NCI-H526 treated with DMSO at 0.1 percent for 48 hours (cell line): ENCODE measurements around the gene PABPN1L.

ENCODE experiments used
- DNase-seq: peaks from one replicate; lab custom pipeline; 2025; lab: John Stamatoyannopoulos, UW

PABPN1L gene

DNA sequence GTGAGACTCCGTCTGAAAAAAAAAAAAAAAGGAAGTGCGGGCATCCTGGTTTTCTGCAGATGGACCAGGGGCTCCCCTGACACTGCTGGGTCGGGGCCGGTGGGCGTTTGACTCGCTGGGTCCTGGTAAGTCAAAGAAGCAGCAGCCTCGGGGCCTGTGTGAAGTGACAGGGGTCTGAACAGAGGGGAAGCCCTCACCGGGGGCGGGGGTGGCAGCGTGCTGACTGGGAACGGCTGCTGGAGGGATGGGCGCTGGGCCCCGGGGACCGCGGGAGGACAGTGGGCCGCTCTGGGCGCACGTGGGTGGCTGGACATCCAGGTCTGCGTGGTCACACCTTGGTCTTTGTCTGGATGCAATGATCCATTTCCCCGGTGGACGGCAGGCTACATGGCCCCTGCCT is 17.9 kb downstream of the PABPN1L start:
- no peak for DNase-seq

DNA sequence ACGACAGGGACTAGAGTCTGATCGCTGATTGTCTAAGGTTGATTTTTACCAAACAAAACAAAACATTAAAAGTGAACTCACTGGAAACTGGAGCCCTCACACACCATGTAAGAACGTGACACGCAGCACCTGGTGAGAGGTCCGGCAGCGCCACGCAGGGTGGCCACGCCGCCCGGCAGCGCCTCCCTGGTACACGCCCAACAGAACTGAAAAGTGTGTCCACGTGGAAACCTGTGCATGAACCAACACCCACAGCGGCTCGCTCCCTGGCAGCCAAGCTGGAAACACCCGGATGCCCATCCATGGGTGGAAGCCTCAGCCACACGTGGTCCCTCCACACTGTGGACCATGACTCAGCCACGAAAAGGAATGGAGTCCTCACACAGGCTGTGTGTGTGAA is 18.8 kb downstream of the PABPN1L start:
- no peak for DNase-seq

DNA sequence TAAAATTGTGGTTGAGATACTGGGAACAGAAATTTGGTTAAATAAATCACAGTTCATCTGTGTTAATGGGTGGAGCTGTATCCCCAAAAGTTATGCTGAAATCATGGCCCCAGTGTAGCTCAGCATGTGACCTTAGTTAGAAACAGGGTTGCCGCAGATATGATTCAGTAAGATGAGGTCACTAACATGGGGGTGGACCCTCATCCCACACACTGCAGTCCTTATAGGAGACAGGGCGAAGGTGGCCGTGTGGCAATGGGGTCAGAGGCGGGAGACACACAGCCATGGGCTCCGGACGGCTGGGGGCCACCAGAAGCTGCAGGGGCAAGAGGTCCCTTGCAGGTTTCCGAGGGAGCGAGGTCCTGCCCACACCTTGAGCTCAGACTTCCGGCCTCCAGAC is 20.4 kb downstream of the PABPN1L start:
- DNase-seq = no peak

DNA sequence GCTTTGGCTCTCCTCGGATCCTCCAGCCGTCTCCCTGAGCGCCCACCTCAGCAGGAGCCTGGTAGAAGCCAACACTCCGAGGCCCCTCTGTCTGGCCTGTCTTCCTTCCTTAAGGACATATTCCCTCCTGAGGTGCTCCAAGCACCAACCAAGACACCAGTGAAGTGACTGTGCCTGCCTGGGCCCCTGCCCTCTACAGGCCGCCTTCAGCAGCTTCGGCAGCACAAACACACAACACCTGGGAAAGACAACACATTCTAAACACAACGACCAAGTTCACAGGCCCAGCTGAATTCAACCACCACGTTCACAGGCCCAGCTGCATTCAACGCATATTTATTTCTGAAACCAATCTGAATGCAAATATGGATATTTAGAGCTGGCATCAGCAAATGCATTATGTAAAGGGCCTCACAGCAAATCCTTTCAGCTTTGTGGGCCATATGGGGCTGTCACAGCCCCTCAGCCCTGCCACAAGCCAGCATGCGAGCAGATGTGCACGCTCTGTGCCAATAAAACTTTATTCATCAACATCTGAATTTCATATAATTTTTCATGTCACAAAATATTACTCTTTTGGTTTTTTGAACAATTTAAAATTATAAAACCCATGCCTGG is 21.9 kb downstream of the PABPN1L start:
- no peak for DNase-seq

DNA sequence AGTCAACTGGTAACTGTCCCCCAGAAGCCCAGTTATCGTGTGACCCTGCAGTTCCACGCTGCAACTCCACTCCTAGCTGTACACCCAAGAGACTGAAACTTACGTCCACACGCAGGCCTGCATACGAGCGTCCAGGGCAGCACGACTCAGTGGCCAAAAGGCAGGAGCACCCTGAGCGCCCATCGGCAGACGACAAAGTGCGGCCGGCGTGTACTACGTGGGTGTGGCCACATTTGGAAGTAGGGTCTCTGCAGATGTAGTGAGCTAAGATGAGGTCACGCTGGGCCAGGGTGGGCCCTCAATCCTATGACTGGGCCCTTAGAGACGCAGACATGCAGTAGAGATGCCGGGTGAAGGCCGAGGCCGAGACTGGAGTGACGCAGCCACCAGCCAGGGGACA is 23.2 kb downstream of the PABPN1L start:
- DNase-seq = no peak

DNA sequence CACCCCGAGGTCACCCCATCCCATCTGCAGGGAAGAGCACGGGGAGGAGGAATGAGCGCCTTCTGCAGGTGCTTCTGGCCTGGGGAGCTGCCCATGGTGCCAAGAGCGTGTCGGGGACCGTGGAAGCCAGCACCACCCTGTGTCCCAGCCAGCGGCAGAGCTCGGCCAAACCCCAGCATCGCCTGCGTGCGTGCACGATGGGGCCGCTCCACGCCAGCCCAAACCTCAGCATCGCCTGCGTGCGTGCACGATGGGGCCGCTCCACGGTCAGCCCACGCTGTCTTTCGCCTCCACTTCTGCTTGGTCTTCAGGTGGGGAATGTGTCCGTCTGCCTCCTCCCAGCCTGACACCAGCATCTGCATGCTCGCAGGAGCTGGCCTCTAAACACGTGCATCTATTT is 23.7 kb downstream of the PABPN1L start:
- no peak for DNase-seq

DNA sequence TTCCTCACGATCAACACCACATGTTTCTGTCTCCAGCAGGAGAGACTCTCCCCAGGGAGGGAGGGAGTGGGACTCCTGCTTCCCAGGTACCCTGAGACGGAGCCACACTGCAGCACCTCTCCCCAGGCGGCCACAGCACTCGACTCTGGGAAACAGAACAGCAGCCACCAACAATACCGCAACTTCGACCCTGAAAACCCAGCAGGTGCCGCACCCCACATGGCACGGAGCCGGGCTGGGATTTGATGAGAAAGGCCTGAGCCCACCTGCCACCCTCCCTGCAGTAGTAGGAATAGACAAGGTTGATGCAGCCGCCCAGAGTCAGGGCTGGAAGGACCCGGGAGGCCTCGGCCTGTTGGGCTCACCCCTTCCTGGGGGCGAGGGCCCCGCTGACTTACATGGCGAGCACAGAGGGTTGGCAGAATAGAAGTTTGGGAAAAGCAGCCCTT is 24.1 kb downstream of the PABPN1L start:
- no peak for DNase-seq

DNA sequence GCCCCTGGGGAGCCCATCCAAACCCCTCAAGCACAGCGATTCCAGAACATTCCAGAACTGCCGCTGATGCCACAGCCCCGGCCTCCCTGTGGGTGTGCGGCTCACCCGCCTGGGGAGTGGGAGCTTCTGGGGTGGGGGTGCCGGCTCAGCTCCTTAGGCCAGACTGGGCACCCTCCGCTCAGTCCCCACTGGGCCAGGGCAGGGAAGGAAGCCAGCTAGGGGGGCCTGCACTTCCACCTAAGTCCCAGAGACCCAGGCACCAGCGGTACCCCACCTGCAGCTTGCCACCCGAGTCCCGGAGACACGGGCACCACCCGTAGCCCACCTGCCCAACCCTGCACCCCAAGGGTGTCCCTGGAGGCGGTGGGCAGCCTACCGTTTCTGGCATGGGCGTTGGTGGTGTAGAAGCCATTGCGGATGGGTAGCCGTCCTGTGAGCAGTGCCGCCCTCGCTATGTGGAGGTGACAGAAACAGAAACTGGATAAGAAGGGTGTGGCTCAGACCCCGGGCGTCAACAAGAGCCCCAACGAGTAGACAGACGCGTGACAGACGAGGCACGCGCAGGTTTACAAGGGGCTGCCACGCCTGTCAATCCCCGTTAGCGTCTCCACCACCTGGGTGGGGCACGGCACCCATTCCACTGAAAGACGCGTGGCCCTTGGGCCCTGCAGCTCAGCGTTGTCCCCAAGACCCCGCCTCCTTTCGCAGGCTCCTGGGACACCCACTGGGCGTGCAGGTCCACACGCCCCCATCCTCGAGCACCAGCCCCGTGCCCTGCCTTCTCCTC is 24.7 kb downstream of the PABPN1L start:
- DNase-seq = no peak

DNA sequence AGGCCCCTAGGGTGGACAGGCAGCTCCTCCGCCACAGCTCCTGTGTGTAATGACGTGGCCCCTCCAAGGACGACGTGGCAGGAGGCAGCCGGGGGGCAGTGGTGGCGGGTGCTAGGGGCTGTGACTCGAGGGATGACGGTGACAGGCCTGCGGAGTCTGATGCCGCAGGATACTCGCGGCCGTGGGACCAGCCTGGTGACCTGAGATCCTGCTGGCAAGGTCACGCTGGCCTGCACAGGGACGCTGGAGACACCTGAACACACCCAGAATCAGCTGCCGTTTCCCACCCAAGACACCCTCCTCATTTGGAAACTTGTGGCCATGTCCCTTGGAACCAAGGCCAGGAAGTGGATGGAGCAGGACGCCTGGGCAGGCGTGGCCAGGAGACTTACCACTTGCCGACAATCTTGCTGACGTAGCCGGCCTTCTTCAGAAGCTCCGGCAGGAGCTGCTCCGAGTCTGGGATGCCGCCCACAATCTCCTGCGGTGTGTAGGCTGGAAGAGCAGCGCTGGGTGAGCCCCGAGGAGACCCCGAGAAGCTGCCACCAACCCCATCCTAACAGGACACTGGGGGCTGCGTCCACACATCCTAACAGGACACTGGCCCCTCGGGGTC is 25.8 kb downstream of the PABPN1L start:
- no peak for DNase-seq

DNA sequence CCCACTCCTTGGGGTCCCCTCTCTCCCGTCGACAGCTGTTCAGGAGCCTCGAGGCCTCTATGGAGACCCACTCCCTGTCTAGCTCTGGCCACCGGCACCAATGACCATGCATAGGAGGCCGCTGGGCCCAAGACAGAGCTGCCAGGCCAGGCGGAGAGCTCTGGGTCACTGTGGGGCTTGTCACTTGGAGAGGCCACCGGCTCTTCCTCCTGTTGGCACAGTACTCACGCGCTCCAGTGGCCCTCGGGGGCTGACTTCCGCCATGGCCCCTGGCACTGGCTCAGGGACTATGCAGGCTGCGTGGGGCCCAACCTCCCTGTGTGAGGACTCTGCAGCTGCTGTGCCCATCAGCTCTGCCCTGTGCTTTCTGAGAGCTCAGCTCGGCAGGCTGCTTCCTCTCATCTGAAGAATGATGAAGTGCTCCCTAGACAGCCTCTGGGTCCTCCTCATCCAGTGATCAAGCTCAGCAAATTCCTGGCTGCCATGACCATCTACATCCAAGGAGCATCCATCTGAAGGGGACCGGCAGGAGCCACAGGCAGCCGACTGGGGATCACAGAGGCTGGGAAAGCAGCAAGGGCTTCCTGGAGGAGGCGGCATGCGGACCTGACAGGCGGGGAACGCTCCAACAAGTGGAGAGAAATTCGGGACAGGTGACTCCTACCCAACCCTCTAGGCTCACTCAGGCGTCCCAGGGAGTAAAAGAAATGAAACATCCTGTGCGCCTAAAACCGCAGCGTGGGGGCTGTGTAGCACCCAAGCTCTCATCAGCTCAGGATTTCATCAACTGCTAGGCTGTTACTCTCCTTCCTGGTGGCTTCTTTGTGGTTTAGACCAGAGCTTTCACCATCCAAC is 26.5 kb downstream of the PABPN1L start:
- DNase-seq = no peak

DNA sequence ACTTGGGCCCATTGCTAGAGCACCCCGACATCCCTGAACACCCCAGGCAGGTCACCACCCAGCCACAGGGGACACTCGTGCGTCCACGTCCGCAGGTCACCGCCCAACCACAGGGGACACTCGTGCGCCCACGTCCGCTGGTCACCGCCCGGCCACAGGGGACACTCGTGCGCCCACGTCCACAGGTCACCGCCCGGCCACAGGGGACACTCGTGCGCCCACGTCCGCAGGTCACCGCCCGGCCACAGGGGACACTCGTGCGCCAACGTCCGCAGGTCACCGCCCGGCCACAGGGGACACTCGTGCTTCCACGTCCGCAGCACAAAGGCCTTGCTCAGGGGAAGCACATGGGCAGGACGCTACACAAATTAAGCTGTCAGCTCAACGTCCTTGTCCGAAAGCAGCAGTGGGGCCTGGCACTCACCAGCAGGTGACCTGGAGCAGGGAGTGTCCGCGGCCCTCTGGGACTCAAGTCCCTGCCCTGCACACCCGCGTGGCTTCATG is 27.4 kb downstream of the PABPN1L start:
- DNase-seq = no peak

DNA sequence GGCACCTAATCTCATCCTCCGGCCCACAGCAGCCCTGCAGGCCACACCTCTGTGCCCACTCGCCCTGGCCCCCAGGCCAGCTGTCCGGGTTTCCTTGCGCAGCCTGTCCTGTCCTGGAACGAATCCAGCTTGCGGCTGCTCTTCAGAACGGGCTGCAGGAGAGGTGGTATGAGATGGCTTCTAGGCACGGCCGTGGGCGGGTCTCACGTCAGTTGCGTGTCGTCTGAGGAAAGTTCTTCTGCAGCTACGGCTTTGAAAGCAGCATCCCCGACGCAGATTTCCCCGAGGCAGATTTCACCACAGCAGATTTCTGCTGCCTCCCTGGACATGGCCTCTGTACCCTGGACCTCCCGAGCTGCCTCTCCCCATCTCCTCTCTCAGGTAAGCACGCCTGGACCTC is 27.9 kb downstream of the PABPN1L start:
- no peak for DNase-seq

DNA sequence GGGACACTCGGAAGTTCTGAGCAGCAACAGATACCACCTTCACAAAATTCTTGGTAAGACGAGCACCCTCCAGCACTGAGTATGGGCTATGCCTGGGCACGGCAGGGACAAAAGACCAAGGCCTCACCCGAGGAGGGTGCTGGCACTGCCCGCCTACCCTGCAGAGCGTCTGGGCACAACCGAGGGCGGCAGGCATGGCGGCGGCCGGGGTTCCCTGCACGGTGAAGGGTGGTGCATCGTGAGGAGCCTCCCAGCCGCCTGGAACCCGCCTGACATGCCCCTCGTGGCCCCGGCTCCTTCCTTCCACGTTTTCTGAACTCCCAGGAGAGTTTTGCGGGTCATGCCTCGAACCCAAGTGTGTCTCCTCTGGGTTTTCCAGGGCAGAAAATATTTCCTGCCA is 28.7 kb downstream of the PABPN1L start:
- no peak for DNase-seq

DNA sequence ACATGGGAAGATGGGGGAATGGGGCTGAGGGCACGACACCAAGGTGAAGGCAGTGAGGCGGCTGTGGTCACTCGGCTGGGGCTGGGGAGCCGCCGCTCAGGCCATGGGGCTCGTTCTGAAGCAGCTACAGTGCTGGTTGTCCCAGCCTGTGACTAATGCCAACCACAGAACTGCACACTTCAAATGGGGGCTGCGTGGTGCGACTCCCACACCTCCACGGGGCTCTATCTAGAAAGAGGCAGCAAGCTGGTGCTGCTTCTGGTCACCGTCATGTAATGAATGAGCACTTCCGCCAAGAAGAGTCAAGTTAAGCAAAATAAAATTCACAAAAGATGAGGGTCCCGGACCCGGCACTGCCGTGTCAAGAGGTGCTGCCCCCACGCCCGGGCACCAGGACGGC is 29.7 kb downstream of the PABPN1L start:
- DNase-seq = no peak

DNA sequence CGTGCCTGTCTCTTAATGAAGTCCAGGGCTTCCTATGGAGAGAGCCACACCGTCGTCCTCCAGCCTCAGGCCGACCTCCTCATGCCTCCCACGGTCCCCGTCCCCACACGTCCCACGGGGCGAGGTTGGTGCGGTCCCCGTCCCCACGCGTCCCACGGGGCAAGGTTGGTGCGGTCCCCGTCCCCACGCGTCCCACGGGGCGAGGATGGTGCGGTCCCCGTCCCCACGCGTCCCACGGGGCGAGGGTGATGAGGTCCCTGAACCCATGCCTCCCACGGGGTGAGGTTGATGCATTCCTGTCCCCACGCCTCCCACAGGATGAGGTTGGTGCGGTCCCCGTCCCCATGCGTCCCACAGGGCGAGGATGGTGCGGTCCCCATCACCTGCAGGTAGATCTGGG is 30.6 kb downstream of the PABPN1L start:
- no peak for DNase-seq

DNA sequence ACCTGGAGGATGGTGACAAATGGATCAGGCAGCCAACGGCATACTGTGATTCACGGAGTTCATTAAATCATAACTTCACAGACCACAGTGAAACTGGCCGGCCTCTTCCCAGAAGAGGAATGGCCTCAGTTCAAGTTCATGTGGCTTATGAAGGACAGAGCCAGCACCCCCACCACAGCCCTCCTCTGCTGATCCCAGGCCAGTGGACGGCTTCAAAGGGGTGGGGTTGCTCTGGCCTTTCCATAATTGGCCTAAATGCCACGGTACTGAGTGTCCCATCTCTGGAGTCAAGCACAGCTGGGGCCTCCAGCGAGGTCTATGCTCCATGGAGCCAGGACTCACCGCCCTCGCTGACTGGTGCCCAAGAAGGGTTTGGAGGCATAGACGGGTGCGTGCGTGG is 31.1 kb downstream of the PABPN1L start:
- no peak for DNase-seq

DNA sequence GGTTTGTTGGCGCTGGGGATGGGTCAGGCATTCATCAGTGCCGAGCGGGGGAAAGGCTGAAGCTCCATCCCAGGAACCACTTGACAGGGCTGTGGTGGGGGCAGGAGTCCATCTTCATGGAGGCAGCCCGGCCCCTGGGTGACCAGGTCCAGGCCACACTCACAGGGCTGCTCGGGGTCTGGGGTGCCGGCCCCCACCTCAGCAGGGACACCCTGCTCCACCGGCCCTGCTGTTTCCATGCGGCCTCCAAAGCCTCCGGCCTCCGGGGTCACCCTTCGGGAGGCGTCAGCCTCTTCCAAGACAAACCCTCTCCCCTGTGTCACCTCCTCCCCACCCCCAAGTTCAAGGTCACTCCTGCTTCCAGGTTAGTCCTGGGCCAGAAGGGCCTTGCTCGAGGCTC is 31.8 kb downstream of the PABPN1L start:
- DNase-seq = no peak

DNA sequence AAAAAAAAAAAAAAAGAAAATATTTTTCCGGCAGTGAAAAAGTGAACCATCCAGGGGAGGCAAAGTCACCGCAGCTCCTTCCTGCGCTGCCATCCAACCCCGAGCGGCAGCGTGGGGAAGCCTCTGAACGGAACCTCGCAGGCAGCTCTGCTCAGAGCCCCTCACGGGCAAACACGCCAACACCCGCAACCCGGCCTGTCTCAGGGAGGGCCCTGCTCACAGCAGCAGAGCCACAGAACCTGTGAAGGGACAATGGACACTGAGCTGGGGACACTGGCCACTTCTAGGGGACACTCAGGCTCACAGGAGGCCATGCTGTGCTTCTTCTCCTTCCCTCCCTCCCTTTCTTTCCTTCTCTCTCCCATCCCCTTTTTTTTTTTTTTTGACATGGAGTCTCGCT is 33.4 kb downstream of the PABPN1L start:
- no peak for DNase-seq

DNA sequence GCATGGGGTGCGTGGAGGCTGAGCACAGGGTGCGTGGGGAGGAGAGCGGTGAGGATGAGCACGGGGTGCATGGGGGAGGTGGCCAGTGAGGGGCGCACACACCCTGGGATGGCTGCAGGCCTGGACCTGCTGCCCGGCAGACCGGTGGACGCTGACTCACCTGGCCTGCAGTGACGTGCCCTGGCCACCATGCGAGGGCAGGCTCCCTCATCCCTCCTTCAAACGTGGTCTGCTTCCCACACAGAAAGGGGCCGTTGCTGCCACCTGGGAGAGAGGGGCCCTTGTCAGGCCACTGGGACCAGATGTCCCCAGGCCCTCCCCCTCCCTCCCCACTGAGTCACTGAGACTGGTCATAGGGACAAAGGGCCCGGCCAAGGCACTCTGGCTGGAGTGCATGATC is 34.6 kb downstream of the PABPN1L start:
- no peak for DNase-seq

DNA sequence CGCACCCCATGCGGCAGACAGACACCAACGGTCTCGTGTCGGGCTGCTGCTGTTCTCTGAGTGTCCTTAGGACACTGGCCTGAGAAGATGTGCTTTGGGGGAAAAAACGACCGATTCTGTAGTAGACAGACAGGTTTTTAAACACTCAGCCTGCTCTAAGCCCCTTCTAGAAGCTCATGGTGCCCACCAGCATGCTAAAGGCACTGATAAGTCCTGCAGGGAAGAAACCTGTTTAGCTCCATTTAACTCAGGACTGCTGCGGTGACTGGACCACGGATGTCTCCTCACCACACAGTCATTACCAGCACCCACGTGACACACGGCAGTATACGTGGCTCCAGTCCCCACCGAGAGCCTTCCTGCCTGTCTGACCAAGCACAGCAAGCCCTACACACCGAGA is 35.7 kb downstream of the PABPN1L start:
- DNase-seq = no peak

DNA sequence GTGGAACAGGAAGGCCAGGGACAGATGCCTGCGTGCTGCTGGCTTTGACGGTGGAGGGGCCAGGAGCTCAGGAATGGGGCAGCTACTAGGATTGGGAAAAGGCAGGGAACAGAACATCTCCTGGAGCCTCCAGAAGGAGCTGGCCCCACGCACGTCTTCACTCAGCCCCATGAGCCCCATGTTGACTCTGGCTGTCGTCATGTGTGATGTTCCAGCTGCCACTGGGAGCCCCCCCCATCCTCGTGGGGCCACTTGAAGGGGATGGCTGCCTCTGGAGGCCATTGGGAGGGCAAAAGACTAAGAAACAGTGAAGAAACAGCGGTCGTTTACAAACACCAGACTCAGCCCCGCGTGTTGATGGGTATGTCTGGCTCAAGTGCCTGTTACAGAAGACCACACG is 36.2 kb downstream of the PABPN1L start:
- no peak for DNase-seq

DNA sequence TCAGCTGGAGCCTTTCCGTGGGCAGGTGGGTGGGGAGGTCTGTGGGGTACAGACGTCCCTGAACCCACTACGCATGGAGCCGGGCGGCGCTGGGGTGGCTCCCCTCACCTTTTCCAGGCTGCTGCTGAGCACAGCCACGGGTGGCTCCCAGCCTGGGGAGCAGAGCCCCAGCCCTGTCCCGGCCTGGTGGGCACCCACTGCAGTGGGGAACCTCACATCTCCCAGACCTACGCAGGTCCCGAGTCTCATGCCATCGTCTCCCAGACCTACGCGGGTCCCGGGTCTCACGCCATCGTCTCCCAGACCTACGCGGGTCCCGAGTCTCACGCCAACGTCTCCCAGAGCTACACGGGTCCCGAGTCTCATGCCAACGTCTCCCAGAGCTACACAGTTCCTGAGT is 37.7 kb downstream of the PABPN1L start:
- no peak for DNase-seq
